ENCODE results near the gene ZBTB40. TPM values are rescaled to one million over a fixed set of nuclear protein-coding genes. Genes with fewer than 3 reads are reported as not detected.

Gene ZBTB40
- total RNA-seq, 1 donor from 2014 or later: 32.1 TPM

DNA sequence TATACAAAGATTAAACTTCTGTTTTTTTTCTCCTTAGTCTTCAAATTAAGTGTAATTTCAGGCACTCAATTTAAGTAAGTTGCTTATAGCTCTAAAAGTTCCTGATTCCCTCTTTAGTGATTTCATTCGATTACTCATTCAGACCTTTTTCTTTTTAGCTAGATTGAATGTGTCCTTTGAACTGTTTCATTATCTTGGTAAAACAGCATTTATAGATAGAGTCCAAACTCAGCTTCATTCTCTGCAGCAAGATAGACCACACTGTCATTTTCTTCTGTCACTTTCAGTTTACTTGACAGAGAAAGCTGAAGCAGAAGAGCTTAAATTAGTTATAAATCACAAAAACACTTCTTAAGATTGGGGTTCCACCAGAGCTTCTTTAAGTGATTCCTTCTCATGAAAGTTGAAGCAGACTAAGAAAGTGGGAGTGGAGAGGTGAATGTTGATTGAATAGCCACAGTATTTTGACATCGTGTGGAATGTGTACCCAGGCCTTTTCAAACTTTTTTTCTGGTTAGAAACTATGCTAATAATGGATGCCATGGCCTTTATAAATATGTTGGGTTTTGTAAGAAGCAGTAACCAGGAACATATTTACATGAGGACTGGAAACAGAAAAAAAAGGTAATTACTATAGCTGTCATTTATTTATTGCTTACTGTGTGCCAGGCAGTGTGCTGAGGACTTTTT lies 52.2 kb downstream of the ZBTB40 start:
- no peak for DNase-seq (ENCODE audit: low spot score)

DNA sequence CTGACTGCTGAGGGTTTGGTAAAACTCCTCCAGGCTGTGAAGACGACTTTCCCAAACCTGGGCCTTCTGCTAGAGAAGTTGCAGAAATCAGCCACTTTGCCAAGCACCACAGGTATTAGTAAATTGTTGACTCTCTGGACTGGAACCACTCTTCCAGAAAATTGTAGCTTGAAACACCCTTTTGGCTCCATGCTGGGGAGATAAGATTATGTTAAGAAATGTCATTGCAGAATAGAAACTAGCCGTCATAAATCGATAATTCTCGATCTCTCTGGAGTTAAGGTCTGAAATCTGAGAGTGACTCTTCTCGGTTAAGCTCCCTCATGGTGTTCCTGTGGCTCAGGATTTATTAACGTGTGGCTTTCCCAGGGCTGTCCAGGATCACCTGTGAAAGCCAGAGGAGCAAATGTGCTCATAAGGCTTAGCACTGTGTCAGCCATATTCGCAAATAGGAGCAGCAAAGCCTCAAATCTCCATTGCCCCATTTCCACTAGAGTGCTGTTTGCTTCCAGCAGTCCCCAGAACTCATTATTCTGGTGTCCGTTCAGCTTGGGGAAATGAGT lies 54.6 kb downstream of the ZBTB40 start:
- DNase-seq (ENCODE audit: low spot score): no peak

DNA sequence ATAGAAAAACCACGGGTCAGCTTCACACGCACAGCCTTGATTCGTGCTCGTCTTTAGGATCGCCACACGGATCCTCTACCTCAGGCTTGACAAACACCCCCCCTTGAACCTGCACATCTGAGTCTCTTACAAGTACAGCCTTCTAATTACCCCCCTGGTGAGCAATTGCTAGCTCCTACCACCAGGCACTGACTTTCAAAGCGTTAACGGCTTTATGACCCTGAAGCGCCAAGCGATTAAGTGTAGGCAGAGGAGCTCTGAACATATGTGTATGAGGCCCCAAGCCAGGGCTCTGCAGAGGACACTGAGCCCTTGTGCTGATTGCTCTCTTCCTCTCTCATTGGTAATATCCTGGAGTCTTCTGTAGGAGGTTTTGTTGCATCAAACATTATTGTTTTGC lies 55.9 kb downstream of the ZBTB40 start:
- DNase-seq (ENCODE audit: low spot score): no peak

GRCh38 chr1:22508329-22508728 lies 56.7 kb downstream of the ZBTB40 start:
- DNase-seq (ENCODE audit: low spot score): no peak

DNA sequence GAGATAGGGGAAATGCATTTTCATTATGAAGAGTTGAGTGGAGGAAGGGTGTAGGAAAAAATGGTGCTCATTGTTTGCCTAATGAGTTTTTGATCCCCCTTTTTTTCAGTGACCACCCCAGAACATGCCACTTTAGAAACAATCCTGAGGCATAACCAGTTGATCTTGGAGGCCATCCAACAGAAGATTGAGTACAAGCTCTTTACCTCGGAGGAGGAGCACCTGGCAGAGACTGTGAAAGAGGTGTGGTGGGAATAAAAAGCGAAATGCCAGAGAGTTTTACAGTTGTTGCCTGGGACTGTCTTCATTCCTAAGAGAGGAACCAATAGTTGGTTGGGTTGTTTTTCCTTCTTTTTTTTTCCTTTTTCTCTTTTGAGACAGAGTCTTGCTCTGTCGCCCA lies 57.3 kb downstream of the ZBTB40 start:
- DNase-seq (ENCODE audit: low spot score): no peak

GRCh38 chr1:22509815-22510214 lies 58.2 kb downstream of the ZBTB40 start:
- no peak for DNase-seq (ENCODE audit: low spot score)

GRCh38 chr1:22512873-22513272 lies 61.2 kb downstream of the ZBTB40 start:
- no peak for DNase-seq (ENCODE audit: low spot score)

GRCh38 chr1:22516906-22517571 lies 65.4 kb downstream of the ZBTB40 start:
- no peak for DNase-seq (ENCODE audit: low spot score)

DNA sequence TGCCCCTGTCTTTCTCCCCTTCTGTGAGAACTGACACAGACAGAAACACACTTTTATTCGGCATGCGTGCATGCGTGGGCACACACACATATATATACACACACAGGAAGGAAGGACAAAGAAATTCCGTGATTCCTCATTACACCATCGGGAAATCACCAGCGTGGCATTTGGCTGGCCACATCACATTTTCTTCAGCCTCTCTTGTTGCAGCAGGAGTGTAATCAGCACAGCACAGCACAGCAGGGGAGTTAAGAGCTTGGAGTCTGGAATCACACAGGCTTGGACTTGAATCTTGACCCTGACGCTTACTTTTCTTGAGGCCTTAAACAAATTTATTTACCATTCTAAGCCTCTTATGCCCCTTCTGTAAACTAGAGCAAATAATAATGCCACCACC lies 66.3 kb downstream of the ZBTB40 start:
- DNase-seq (ENCODE audit: low spot score): no peak

- DNase-seq (ENCODE audit: low spot score): no peak
These were observed 66.7 kb downstream of the ZBTB40 start for GRCh38 chr1:22518379-22518778.

GRCh38 chr1:22520871-22521270 lies 69.2 kb downstream of the ZBTB40 start:
- no peak for DNase-seq (ENCODE audit: low spot score)

- no peak for DNase-seq (ENCODE audit: low spot score)
These were observed 70.0 kb downstream of the ZBTB40 start for GRCh38 chr1:22521692-22522091.

DNA sequence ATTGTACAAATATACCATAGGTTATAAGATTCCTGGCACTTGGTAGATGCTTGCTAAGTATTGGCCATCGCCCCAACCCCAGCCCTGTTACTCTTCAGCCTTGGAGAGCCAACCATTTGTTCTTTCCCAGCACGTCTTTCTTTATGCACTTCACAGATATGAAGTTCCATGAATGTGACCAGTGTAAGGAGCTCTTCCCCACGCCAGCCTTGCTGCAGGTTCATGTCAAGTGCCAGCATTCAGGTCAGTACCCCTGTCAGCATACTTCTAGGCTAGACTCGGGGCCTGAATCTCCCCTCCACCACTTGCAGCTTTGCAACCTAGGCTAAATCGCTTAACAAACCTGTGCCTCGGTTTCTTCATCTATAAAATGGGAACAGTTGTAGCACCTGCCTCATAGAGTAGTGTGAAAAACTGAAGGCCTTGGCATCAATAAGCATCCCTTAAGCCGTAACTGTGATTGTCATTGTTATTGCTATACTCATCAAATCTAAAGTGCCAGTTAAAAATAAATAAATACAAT lies 70.6 kb downstream of the ZBTB40 start:
- no peak for DNase-seq (ENCODE audit: low spot score)

- DNase-seq (ENCODE audit: low spot score): no peak
These were observed 72.8 kb downstream of the ZBTB40 start for GRCh38 chr1:22524481-22524880.

DNA sequence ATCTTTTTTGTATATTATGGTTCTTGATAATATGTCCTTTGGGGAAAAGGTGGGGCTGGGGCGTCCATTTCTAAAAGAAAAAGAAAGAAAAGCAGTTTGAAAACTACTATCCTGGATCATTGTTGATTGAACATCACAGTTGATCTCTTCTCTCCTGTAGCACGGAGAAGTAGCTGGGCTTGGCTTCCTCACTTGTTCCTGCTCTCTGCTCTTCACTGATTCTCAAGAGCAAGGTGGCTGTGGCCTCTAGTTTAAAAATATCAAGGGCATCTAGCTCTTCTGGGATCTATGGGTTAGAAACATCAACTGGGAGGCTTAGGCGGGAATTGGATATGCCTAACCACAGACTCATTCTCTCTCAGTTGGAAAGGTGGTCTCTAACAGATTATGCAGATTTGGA lies 73.6 kb downstream of the ZBTB40 start:
- DNase-seq (ENCODE audit: low spot score): no peak

GRCh38 chr1:22525646-22526045 lies 74.0 kb downstream of the ZBTB40 start:
- DNase-seq (ENCODE audit: low spot score): no peak

GRCh38 chr1:22526098-22526497 lies 74.4 kb downstream of the ZBTB40 start:
- no peak for DNase-seq (ENCODE audit: low spot score)

GRCh38 chr1:22526677-22527076 lies 75.0 kb downstream of the ZBTB40 start:
- no peak for DNase-seq (ENCODE audit: low spot score)

GRCh38 chr1:22527122-22527521 lies 75.5 kb downstream of the ZBTB40 start:
- no peak for DNase-seq (ENCODE audit: low spot score)

- DNase-seq (ENCODE audit: low spot score): no peak
These were observed 76.1 kb downstream of the ZBTB40 start for GRCh38 chr1:22527555-22528296.

- DNase-seq (ENCODE audit: low spot score): no peak
These were observed 76.8 kb downstream of the ZBTB40 start for GRCh38 chr1:22528451-22528850.

DNA sequence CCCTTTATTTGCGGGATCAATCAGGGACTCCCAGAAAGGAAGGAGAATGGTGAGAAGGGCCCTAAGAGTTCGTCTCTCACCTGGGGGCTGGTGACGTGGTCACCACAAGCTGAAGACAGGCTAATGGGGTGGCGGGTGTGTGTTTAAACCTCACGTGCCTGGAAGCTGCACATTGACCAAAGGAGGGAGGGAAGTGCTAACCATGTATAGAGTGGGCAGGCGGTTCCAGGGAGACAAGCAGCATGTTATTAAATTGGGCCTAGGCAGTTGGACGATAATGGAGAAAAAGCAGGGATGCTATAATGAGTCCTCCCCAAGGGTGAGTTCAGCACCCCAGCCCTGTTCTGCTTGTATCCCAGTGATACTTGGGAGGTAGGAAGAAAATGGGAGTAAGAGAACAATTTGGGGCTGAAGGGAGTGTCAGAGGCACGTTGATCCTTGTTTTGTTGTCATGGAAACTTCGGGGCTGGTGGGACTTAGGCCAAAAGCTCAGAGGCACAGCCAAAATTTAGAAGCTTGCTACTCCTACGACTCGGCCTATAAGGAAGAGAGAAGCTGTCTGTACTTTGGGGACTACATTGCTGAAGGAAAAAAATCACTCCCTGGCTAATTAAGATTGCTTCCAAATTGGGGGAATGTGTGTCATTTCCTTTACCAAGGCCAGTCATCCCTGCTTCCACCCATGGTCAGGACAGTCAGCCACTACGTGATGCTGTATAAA lies 78.4 kb downstream of the ZBTB40 start:
- DNase-seq (ENCODE audit: low spot score): peak; percentile 26
